ENCODE data around the gene SAP30BP.
A peak's percentile ranks its signal among the peaks of the same experiment; 100 is the strongest.

Gene SAP30BP

DNA sequence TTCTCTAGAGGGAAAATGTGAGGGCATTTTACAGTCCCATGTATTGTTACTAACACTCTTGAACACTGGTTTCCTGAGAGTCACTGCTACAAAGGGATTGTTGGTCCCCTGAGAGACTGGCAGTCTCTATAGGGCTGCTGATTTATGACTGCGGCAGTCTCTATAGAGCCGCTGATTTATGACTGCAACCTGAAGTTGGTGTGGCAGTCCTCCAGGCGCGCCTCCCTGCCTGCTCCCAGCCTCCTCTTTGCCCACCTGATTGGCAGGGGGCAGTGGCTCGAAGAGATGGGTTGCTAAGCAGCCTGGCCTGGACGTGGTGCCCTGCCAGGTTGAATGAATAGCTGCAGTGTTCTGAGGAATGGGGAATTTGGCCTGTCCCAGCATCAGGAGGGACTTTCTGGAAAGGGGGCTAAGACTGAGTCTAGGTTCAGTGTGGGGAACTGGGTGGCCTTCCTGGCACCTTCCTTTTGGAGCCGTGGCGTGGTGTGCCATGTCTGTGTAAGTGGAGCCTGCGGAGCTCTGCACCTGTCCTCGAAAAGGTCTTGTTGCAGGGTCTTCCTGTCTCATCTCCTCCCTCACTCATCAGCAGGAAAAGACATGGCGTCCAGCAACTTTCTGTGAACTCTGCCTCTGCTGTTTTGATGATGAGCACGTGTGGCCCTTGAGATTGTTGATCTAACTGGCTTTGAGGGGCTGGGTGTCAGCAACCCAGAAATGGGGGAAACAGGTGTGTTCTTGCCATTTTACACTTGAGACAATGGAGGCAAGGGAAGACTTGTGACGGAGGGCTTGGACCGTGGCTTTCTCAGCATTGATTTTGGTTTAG is 24.9 kb downstream of the SAP30BP start:
- no peak for DNase-seq

DNA sequence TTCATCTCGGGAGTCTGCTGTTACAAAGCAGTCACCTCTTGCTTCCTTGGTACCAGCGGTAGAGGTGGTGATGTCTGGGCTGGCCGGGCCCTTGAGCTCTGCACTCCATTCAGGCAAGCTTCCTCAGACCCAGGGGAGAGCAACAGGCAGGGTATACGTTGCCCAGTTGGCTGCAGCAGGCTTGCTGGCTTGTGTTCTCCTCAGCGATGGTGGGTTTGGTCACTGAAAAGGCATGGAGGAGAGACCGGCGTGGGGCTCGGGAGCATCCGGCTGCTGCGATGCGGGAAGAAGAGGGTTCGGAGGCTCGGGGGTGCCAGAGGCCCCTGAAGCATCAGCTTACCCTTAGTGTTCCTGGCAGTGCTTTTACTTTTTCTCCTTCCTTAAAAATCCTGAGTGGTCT is 25.8 kb downstream of the SAP30BP start:
- no peak for DNase-seq

DNA sequence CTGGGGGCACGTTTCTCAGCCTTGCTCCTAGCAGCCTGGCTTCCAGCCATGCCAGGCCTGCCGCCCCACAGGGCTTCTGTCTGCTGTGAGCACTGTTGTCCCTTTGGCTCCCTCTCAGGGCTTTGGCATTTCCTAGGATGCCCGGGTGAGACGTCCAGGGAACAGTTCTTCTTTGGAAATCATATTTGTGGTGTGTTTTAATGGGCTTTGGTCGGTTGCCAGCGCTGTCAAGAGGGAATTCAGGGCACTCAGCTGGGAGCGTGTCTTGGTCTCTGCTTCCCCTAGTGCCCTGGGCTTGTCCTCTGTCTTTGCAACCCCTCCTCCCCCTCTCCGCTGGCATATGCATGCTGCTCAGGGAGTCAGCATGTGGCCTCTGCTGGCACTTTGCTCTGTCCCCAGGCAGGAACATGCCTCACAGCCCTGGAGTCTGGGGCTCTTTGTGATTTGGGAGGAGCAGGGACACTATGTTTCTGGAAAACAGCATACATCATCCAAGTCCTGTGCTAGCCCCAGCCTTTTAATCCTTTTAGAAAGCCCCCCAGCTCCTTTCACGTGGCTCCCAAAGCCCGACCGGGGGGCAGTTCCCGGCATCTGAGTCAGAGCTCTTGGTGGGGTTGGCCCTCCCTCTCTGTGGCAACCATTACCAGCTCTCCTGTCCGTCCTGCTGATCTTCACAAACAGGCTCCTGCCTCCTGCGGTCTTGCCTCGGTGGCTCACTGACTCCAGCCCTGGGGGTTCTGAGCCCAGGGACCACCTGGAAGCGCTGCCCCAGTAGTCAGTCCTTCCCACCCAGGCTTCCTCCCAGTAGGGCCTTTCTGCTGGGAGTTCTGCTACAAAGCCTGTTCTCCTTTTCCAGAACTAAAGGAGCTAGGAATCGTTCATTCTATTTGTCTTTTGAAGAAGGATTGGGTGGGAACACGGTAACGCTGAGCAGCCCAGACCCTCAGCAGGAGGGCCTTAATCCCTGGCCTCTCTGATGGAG is 26.7 kb downstream of the SAP30BP start:
- DNase-seq = no peak

DNA sequence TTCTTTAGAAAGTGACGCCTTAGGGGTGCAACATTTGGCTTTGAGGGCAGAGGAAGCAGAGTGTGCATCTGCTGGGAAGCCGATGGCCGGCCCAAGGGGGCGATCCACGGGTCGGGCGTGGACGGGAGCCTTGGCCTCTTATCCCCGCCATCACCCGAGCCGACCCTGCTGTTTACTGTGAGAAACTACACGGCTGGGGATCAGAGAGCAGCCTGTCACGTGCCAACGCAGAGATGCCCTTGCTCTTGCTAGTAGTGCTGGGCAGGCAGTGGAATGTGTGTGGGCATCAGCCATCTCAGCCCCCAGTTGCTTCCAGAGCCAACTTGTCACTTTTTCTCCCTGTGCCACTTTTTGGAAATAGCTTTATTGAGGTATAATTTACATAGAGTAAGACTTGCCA is 27.4 kb downstream of the SAP30BP start:
- DNase-seq = no peak

DNA sequence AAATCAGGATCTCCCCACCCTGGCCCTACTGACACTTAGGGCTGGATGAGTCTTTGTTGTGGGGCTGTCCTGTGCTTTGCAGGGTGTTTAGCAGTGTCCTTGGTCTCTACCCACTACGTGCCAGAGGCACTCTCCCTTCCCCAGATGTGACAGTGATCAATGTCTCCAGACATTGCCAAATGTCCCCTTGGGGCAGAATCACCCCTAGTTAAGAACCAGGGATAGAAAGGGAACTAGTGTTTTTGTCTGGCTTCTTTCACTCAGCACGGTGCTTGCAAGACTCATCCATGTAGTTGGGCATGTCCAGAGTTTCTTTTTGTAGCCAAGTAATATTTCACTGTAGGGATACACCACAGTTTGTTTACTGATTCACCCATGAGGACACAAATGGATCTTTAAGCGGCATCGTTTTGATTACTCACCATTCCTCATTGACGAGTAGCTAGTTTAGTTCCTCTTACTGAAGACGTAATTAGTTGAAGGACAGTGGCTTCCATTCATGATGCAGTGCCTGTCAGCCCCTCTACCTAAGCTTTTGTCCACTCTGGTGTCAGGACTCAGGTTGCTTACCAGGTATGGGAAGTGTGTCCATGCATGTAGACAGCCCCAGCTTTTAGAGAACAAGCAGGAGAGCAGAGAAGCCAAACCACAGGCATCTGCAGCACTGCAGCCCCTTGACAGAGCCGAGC is 28.1 kb downstream of the SAP30BP start:
- no peak for DNase-seq

DNA sequence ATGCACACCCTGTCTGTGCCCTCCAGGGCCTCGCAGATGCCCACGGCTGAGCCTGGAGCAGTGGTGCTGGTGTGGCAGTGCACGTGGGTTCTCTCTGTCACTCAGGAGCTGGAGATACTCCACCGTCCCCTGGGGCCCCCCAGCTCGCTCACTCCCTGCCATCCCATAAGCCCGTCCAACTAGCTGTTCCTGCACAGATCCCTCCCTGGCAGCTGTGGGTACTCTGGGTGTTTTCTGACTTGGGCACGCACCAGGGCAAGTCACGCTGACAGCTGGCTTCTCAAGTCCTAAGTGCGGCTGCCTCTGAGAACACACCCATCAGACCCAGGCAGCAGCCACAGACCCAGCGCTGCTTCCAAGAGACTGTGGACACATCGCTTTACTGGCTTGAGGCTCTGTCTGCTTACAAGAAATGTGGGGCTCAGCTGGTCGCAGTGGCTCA is 28.7 kb downstream of the SAP30BP start:
- DNase-seq = no peak

DNA sequence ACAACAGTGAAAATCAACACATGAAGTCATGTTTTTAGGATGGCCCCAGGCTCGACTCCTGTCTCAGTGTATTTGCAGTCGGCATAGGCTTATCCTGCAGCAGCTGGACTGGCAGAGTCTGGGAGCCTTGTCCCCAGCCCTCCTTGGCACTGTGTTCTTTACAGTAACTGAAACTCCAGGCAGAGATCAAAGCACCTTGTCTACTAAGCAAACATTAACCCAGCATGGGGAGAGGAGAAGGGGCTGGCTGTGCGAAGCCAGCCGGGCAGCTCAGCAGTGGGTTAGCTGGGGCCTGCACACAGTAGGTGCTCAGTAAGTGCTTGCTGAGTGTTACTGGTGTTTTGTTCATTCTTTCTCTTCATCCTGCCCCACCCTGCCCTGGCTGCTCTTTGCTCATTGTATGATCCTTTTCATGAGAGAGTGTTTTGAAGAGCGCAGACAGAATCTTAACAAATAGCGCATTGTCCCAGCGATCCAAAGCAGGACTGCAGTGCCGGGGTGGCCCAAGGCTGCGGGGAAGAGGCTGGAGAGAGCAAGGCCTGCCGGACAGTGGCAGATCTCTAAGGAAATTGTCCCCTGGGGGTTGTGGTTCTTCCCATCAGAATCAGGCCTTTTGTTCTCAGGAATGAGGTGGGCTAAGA is 30.6 kb downstream of the SAP30BP start:
- no peak for DNase-seq

DNA sequence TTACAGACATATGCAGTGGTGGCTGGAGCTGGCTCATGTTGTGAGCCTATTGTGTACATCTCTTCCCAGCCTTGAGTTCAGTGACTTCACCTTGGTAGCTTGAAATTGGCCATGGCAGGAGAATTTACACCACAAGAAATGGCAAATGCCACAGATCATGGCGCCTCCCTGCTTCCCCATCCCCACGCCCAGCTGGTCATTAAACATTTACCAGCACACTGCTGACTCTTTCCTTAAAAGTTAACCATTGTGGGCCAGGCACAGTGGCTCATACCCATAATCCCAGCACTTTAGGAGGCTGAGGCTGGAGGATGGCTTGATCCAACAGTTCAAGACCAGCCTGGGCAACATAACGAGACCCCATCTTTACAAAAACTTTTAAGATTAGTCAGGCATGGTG is 31.5 kb downstream of the SAP30BP start:
- no peak for DNase-seq

DNA sequence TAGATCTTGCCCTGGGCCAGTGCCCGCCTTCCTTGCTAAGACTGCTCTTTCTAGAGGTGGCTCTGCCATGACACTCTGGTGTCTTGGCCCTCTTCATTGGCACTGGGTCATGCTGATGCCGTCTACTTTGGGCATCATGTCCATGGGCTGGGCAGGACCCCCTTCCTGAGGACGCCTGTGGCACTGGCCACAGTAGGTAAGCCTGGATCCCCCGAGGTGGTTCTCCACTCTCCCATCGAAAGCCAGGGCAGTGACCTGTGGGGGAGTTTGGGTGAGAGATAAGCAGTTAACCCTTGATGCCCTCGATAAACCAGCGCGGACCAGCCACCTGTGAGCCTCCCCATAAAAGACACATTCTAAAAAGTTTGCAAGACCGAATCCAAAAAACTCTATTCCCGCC is 34.1 kb downstream of the SAP30BP start:
- no peak for DNase-seq

DNA sequence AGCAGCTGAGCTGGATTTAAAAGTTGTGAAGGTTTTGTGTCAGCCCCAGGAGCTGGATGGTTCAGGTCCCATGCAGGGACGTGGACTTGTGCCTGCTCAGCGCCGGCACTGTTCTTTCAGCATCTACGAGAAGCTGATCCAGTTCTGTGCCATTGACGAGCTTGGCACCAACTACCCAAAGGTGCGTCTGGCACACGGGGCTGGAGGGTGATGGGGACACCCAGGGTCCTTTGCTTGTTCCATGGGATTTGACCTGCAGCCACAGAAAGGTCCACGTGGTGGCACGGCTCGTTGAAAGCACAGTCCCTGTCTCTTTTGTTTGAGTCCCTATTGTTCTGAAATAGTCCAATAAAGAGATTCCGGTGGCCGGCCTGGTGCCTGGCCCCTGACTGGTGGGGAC is 36.1 kb downstream of the SAP30BP start:
- no peak for DNase-seq

DNA sequence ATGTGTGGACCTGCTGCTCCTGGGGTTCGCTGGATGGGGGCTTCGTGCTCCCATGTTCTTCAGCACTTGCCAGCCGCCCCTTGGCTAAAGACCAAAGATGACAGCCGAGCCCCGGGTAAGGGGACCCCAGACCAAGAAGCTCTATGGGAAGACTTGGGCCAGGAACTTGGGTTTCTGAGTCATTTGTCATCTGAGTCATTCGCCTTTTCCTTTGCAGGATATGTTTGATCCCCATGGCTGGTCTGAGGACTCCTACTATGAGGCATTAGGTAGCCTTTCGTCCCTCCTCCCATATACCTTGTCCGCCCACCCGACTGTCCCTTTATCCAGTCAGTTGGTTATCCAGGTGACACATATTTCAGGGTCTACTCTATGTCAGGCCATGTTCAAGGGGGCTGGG is 36.5 kb downstream of the SAP30BP start:
- no peak for DNase-seq

DNA sequence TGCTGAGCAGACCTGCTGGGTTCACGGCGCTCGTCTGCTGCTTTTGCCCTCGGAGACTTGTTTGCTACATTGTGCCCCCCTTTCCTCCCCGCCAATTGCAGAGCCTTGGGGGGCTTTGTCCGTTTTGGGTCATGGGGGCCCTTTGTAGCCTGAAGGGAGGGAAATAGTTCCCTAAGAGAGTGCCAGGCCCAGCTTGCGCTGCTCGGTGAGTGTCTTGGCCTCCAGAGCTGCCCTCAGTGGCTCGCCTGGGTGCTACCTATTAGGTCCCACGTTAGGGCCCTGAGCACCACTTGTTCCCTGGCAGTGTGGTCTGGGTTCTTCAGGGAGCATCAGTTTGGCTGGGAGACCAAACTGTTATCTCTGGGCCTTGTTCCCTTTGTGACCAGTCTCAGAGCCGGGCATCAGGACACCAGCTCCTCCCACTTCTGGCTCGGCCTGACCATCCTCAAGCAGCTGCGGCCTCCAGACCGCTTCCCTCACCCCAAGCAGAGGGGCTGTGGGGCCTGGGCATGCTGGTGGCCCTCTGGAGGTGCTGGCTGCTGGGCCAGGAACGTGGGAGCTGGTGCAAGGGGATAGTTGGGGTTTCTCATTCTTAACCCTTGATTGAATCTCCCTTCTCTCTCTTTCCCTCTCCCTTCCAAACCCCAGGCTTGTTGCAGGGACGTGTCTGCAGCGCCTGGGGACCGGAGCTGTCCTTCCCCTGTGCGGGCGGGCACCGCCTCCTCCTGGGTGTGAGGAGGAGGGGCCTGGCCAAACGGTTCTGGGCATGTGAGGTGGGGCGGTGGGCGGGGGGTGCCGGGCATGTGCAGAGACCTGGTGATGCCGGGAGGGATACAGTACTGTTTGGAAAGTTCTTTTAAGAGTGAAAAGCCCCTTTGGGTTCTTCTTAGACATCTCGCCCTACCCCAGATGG is 38.1 kb downstream of the SAP30BP start:
- DNase-seq = no peak

DNA sequence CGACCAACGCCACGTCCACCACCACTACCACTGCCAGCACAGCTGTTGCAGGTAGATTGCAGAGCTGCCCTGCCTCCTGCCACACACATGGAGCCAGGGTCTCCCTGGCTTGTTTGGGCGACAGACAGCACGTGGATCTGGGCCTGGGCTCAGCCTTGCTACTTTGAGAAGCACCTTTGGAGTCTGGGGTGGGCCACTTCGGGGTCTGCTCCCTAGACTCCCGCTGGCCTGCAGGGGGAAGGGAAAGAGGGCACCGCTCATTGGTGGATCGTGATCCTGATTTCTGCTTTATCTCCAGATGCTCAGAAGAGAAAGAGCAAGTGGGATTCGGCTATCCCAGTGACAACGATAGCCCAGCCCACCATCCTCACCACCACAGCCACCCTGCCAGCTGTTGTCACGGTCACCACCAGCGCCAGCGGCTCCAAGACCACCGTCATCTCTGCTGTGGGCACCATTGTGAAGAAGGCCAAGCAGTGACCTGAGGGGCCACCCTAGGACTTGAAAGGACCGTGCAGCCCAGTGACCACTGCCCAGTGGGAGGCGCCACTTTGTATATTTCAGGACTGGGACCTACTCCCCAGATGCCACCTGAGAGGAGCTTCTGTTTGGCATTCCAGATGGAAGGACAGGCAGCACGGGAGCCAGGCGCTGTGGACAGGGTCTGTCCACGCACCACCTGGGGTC is 39.0 kb downstream of the SAP30BP start:
- no peak for DNase-seq

DNA sequence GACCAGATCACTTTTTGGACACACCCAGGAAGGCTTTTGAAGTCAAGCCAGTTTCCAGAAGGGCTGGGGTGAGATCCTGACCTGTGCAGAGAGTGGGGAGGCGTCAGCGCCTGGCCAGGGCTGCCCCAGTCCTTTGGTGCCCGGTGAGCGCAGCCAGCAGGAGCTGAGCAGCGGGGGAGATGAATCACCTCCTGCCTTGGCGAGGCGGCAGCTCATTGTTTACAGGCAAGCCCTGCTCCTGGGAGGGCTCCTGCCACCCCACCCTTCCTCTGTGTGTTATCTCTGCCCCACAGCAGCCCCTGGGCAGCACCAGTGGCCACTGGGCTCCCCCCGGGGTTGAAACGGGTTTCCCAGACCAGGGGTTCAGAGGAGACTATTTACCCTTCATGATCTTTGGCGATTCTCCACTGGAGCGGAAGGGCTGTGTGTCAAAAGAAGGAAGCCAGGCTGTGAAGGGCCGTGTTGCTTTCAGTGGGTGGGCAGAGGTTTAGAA is 40.0 kb downstream of the SAP30BP start:
- no peak for DNase-seq

DNA sequence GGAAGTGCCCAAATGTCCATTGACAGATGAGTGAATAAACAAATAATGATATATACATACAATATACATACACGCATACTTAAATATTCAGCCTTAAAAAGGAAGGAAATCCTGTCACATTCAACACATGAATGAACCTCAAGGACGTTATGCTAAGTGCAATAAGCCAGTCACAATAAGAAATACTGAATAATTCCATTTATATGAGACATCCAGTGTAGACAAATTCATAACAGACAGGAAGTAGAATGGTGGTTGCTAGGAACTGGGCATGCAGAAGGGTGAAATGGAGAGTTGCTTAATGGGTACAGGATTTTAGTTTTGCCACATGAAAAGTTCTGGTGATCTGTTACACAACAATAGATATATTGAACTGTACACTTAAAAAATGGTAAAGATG is 45.3 kb downstream of the SAP30BP start:
- DNase-seq = no peak

DNA sequence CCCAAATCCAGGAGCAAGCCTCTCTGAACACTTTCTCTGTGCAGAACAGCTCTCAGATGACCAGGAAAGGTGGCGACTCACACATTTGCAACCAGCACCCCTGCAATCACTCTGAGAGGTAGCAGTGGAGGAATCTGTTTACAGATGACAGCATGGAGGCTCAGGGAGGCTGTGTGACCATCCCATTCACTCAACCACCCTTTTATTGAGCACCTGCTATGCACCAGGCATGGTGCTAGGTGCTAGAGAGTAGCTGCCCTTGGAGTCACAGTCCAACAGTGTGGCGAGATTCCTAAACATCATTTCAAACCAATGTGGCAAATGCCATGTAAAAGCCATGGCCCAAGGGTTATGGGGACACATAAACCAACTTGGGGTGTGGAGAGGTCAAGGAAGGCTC is 52.6 kb downstream of the SAP30BP start:
- DNase-seq = no peak

DNA sequence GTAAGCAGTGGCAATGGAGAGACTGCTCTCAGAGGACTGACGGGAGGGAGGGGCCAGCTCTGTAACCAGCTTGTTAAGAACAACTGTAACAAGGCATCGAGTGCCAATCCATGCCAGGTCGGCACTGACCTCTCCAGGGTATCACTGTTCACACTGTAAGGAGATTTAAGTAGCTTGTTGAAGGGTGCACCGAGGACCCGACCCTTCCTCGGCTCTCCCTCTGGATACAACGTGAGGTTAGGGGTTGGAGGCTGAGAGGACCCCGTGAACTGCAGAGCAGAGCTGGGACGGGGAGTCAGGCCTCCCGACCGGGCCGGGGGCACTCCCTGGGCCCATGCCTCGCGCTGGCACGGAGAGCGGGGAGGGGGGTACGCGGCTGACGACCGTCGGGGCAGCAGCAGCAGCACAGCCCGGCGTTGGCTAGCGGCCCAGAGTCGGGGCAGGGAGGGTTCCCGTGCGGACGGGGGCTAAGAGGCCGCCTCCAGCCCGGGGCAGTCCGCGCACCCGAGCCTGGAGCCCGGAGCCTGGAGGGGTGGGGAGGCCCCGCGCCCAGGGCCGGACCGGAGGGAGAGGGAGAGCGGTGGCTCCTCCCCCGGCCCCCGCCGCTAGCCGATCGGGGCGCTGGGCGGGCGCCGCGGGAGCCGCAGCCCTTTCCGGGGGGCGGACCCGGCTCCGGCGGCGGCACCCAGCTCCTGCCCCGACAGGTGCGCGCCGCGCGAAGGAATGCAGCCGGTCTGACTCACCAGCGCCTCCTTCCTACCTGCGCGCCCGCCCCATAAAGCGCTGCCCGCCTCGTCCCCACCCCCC is 53.7 kb downstream of the SAP30BP start, which contains the start of gene ITGB4:
TSS of gene ITGB4 (plus strand) at position 804 of the 807 bp plus-strand sequence. CDS start 3,245 bp downstream, outside the sequence.
- peak; percentile 68 for DNase-seq

DNA sequence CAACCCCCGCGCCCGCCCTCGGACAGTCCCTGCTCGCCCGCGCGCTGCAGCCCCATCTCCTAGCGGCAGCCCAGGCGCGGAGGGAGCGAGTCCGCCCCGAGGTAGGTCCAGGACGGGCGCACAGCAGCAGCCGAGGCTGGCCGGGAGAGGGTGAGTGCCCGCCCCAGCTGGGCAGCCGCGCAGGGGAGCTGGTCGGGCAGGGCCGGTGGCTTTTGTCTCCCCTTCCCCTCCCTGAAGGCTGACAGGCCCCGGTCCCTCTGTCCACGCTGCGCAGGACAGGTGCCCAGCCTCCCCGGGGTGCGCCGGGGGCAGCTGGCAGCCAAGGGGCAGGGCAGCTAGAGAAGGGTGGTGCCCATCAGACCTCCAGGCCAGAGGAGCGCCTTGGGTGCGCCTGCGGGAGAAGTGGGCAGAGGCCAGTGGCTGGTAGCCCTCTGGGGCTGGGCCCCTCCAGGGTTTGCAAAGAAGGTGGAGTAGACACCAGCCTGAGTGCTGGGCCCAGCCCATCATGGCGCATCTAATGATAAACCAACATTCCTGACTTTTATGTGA is 54.4 kb downstream of the SAP30BP start:
- no peak for DNase-seq

DNA sequence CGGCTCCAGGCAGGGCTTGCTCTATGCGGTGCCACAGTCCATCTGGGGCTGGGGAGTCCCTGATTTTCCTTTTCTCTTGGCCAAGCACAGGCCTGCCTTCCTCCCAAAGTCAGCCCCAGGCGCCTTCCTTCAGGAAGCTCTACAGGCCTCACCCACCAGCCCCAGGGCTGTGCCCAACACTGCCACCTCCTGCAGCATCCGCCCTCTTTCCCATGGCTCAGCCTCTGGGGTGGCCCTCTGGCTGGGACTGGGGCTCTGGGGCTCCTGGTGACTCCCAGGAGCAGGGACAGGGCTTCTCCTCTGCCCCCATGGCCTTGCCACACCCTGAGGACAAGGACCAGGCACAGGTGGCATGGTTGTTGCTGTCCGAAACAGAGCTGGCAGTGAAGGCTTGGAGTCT is 54.9 kb downstream of the SAP30BP start:
- no peak for DNase-seq
